ENCODE results near the gene TRIM7. TPM values are rescaled to one million over a fixed set of nuclear protein-coding genes. Genes with fewer than 3 reads are reported as not detected.
"Not testable (repeated sequence)": the region's sequence is repeated elsewhere in the genome, so short reads cannot be mapped to it uniquely, and the experiment has no call there.

The TRIM7 gene
- total and polyA plus RNA-seq, 9 donors = 0.34 to 2.9 (median 0.82) TPM

- peaks cover 12% of the 10 kb centered on the region for H3K4me1 ChIP-seq (ENCODE audit: insufficient read depth)
- intact Hi-C loops (cut with DNase I) = loop anchor here in 1 of 4 donors (10.0 kb wide), 1 partner anchor 384 kb away; no protein-coding TSS in a partner anchor
- WGBS, 3 donors = 81 to 86% (median 86%) methylated on average over 24 of the region's 24 CpGs
- not testable (repeated sequence) for DNase-seq, H3K27ac ChIP-seq, H3K36me3 ChIP-seq, H3K27me3 ChIP-seq, H3K9me3 ChIP-seq, H3K4me3 ChIP-seq
These were observed 4.0 kb upstream of the TRIM7 start for GRCh38 chr5:181209006-181209405.

DNA sequence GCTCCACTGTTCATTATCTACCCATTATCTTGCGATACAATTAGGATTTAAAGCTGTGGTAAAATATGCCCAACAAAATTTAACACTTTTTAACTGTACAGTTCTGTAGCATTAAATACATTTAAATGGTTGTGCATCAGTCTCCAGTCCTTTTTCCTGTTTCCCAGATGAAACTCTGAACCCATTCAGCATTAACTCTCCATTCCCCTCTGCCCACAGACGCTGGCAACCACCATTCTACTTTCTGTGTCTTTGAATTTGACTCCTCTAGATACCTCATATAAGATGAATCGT lies 2.9 kb upstream of the TRIM7 start:
- Histone ChIP-seq H3K36me3 (no peaks in the 10 kb centered on the region), H3K4me3 (peak overlapping the region; percentile 52)

GRCh38 chr5:181207214-181207959 lies 2.4 kb upstream of the TRIM7 start:
- Histone ChIP-seq H3K27me3 (no peaks in the 10 kb centered on the region), H3K4me3 (peak overlapping the region; percentile 52), H3K4me1 (ENCODE audit: insufficient read depth) (peaks cover 12% of the 10 kb centered on the region), H3K9me3 (no peaks in the 10 kb centered on the region), H3K27ac (peak overlapping the region; percentile 40 to 79), H3K36me3 (no peaks in the 10 kb centered on the region)
- intact Hi-C loops (cut with DNase I) = loop anchor here in 1 of 4 donors (10.0 kb wide), 1 partner anchor 383 kb away; no protein-coding TSS in a partner anchor
- peak; percentile 71 to 87 (median 82) for DNase-seq
- 1% methylated on average over 36 of the region's 36 CpGs for WGBS, 3 donors
- TF ChIP-seq POLR2A (IDR thresholded peaks at IDR 0.05) (no peak), EP300 (IDR thresholded peaks at IDR 0.05) (no peak), CTCF (IDR thresholded peaks at IDR 0.05) (no peak)

More for the DNA sequence above, 2.9 kb upstream of the TRIM7 start:
- peaks cover 12% of the 10 kb centered on the region for H3K4me1 ChIP-seq (ENCODE audit: insufficient read depth)
- no peaks in the 10 kb centered on the region for H3K27me3 ChIP-seq
- H3K27ac ChIP-seq = peak overlapping the region in 1 of 2 donors; percentile 79
- TF ChIP-seq POLR2A (IDR thresholded peaks at IDR 0.05) = no peak
- no peak for TF ChIP-seq EP300 (IDR thresholded peaks at IDR 0.05)
- TF ChIP-seq CTCF (IDR thresholded peaks at IDR 0.05) = no peak
- WGBS, 3 donors = 28 to 33% (median 30%) methylated on average over 3 of the region's 3 CpGs
- DNase-seq = no peak
- intact Hi-C loops (cut with DNase I) = loop anchor here in 1 of 4 donors (10.0 kb wide), 1 partner anchor 383 kb away; no protein-coding TSS in a partner anchor
- no peaks in the 10 kb centered on the region for H3K9me3 ChIP-seq

- intact Hi-C loops (cut with DNase I) = loop anchor here in 1 of 4 donors (10.0 kb wide), 1 partner anchor 381 kb away; no protein-coding TSS in a partner anchor
- no peaks in the 10 kb centered on the region for H3K36me3 ChIP-seq
- H3K4me1 ChIP-seq (ENCODE audit: insufficient read depth) = peaks cover 12% of the 10 kb centered on the region
- H3K4me3 ChIP-seq = peak overlapping the region; percentile 52
- TF ChIP-seq EP300 (IDR thresholded peaks at IDR 0.05) (no peak), CTCF (IDR thresholded peaks at IDR 0.05) (no peak), POLR2A (IDR thresholded peaks at IDR 0.05) (no peak)
- 5 to 7% (median 6%) methylated on average over 37 of the region's 37 CpGs for WGBS, 3 donors
- DNase-seq = peak; percentile 33 to 61 (median 51)
- H3K9me3 ChIP-seq = no peaks in the 10 kb centered on the region
- H3K27ac ChIP-seq = peak overlapping the region; percentile 40 to 79
- no peaks in the 10 kb centered on the region for H3K27me3 ChIP-seq
These were observed 1.0 kb upstream of the TRIM7 start for GRCh38 chr5:181205761-181206649.
